K562 (cell line): ENCODE measurements around the gene C10orf95. TPM values are rescaled to one million over a fixed set of nuclear protein-coding genes. Genes with fewer than 3 reads are reported as not detected.

ENCODE experiments used
- BCOR ChIP-seq: fragments of 450-650 bp; IDR thresholded peaks from 2 replicates; pipeline ENCODE4 v1.6.1; 2016
- CXXC5 ChIP-seq: fragments of 250-450 bp; sonication (Bioruptor Pico); IDR thresholded peaks from 2 replicates; pipeline ENCODE4 v1.8.0; 2022; ENCODE audit warnings: inconsistent platforms, mild to moderate bottlenecking, moderate library complexity
- EHMT2 ChIP-seq: fragments of 450-650 bp; IDR thresholded peaks from 2 replicates; pipeline ENCODE4 v1.6.1; 2018; ENCODE audit warnings: antibody characterized with exemption
- KAT8 ChIP-seq: fragments of 450-650 bp; IDR thresholded peaks from 2 replicates; pipeline ENCODE4 v1.6.1; 2016; ENCODE audit warnings: low read depth, mild to moderate bottlenecking
- MEIS2 ChIP-seq: fragments of 450-650 bp; IDR thresholded peaks from 2 replicates; pipeline ENCODE4 v1.6.1; 2014; ENCODE audit warnings: mild to moderate bottlenecking; ENCODE audit not compliant: partially characterized antibody
- MNT ChIP-seq, 2 experiments: fragments of 450-650 bp; conservative IDR thresholded peaks; 2 replicates each; pipeline ENCODE4 v1.6.1; 2017; ENCODE audit warnings: mild to moderate bottlenecking in 2 of 2, moderate library complexity in 2 of 2
- NCOA4 ChIP-seq: fragments of 450-650 bp; IDR thresholded peaks from 2 replicates; pipeline ENCODE4 v1.6.1; 2018; ENCODE audit warnings: mild to moderate bottlenecking; ENCODE audit not compliant: partially characterized antibody
- NUFIP1 ChIP-seq: fragments of 450-650 bp; IDR thresholded peaks from 2 replicates; pipeline ENCODE4 v1.6.1; 2018; ENCODE audit not compliant: partially characterized antibody
- PCBP2 ChIP-seq: fragments of 200-400 bp; formaldehyde crosslinking; IDR thresholded peaks from 2 replicates; pipeline ENCODE4 v1.6.1; 2018; ENCODE audit warnings: low read length, low read depth, mild to moderate bottlenecking, moderate library complexity; ENCODE audit not compliant: poor library complexity, severe bottlenecking
- PRMT5 ChIP-seq: sonication (generic); formaldehyde crosslinking; IDR thresholded peaks from 2 replicates; pipeline ENCODE4 v1.5.0; 2020; ENCODE audit warnings: missing genetic modification reagents
- TAF9B ChIP-seq: fragments of 450-650 bp; IDR thresholded peaks from 2 replicates; pipeline ENCODE4 v1.6.1; 2018; ENCODE audit warnings: mild to moderate bottlenecking; ENCODE audit not compliant: partially characterized antibody
- TEAD4 ChIP-seq, 2 experiments: sonication (generic) in 1 of 2; formaldehyde crosslinking in 1 of 2; IDR thresholded peaks; 2 replicates each; pipeline versions ENCODE4 v1.6.1 to v1.8.0; 2012 to 2022; ENCODE audit warnings: borderline replicate concordance in 1 of 2, inconsistent platforms in 1 of 2, low read length in 1 of 2, mild to moderate bottlenecking in 1 of 2, missing genetic modification reagents in 1 of 2
- VEZF1 ChIP-seq: fragments of 200-800 bp; sonication (Bioruptor generic); IDR thresholded peaks from 2 replicates; pipeline ENCODE4 v1.6.1; 2017; ENCODE audit warnings: missing genetic modification characterization, missing compliant biosample characterization
- ZBTB49 ChIP-seq: sonication (generic); formaldehyde crosslinking; IDR thresholded peaks from 2 replicates; pipeline ENCODE4 v1.8.0; 2022; ENCODE audit warnings: missing genetic modification reagents, mild to moderate bottlenecking, borderline replicate concordance
- ZNF134 ChIP-seq: fragments of 250-450 bp; sonication (Bioruptor Pico); conservative IDR thresholded peaks from 2 replicates; pipeline ENCODE4 v1.4.0; 2020
- ZNF24 ChIP-seq: fragments of 450-650 bp; IDR thresholded peaks from 2 replicates; pipeline ENCODE4 v1.6.1; 2016
- ZNF589 ChIP-seq: fragments of 200-800 bp; sonication (Bioruptor generic); IDR thresholded peaks from 2 replicates; pipeline ENCODE4 v1.6.1; 2016; ENCODE audit warnings: low read depth, missing genetic modification characterization, missing compliant biosample characterization
- ZSCAN29 ChIP-seq: fragments of 450-650 bp; IDR thresholded peaks from 2 replicates; pipeline ENCODE4 v1.6.1; 2017
- polyA plus RNA-seq, 8 experiments: library from polyadenylated mRNA; depleted of rRNA in 4 of 8; stranded (reverse) in 5 of 8; unstranded in 3 of 8; fragments of >200 nt; fragmentation: Nextera tagmentation in 2 of 8; fragmentation: Illumina TruSeq in 1 of 8; extraction: Ambion mirVana in 2 of 8; extraction: Trizol in 1 of 8; gene quantifications; 2 replicates each; pipeline versions ENCODE4 v1.2.1 to v1.2.3, GENCODE V29; 2011 to 2014; ENCODE audit warnings: inconsistent platforms in 1 of 8, missing spikeins in 1 of 8
- total RNA-seq, 7 experiments: library from RNA; depleted of rRNA in 6 of 7; stranded (reverse); fragments of >200 nt in 6 of 7; fragmentation: Illumina TruSeq in 2 of 7; extraction: Trizol in 2 of 7; gene quantifications; 2 replicates each; pipeline versions ENCODE4 v1.2.1 to v1.2.3, GENCODE V29; 2011 to 2021; ENCODE audit warnings: low replicate concordance in 1 of 7

C10orf95 gene
- total and polyA plus RNA-seq, 9 of the 15 experiments (the other 6 are each of a cell fraction or from before 2014, with no cell fraction given), result 0.03 to 0.41 (median 0.17) TPM; not detected in 1

GRCh38 chr10:102419269-102420180 lies 31.8 kb downstream of the C10orf95 start (continued):
- TF ChIP-seq TEAD4 (IDR thresholded peaks at IDR 0.05; ENCODE audit: low read length) (no peak), TEAD4 (CRISPR knock-in tag; IDR thresholded peaks at IDR 0.05; ENCODE audit: borderline replicate concordance) (no peak), NCOA4 (no peak), ZBTB49 (CRISPR knock-in tag) (no peak), BCOR (no peak), ZSCAN29 (no peak), PRMT5 (CRISPR knock-in tag) (no peak), TAF9B (no peak), ZNF134 (CRISPR knock-in tag) (no peak), MNT (conservative IDR thresholded peaks at IDR 0.05) (peak; percentile 55 to 72; a peak in 3 of 4 replicates), ZNF589 (CRISPR knock-in tag) (no peak), EHMT2 (peak; percentile 85; the same call in 1 of the 2 replicates), KAT8 (no peak), MEIS2 (peak; percentile 51), VEZF1 (peak; percentile 61), ZNF24 (no peak), CXXC5 (peak; percentile 25; the same call in 1 of the 2 replicates), PCBP2 (no peak), NUFIP1 (no peak)
